K562 (cell line): Measurements from ENCODE around the gene SLC26A5. TPM values are rescaled to one million over a fixed set of nuclear protein-coding genes. Genes with fewer than 3 reads are reported as not detected.
A peak's percentile ranks its signal among the peaks of the same experiment; 100 is the strongest.

Experiments used
- BCL6 ChIP-seq: fragments of 250-450 bp; sonication (Bioruptor Pico); IDR thresholded peaks from 2 replicates; pipeline ENCODE4 v1.4.0; 2020
- CC2D1A ChIP-seq: fragments of 450-650 bp; IDR thresholded peaks from 2 replicates; pipeline ENCODE4 v1.6.1; 2017; ENCODE audit warnings: mild to moderate bottlenecking
- CHD4 ChIP-seq: fragments of 200-600 bp; sonication (generic); IDR thresholded peaks from 3 replicates; pipeline ENCODE4 v1.6.1; 2012; ENCODE audit warnings: low read depth, mild to moderate bottlenecking, mixed read lengths, low read length, inconsistent platforms; ENCODE audit not compliant: insufficient read depth, insufficient replicate concordance, poor library complexity, severe bottlenecking
- EP400 ChIP-seq: fragments of 450-650 bp; IDR thresholded peaks from 2 replicates; pipeline ENCODE4 v1.6.1; 2017; ENCODE audit warnings: antibody characterized with exemption, mild to moderate bottlenecking, moderate library complexity
- FOXK2 ChIP-seq, 2 experiments: fragments of 450-650 bp; IDR thresholded peaks in 1 of 2; conservative IDR thresholded peaks in 1 of 2; 2 replicates each; pipeline ENCODE4 v1.6.1; 2016; ENCODE audit warnings: low read depth in 2 of 2, mild to moderate bottlenecking in 1 of 2
- GABPB1 ChIP-seq: sonication (generic); formaldehyde crosslinking; IDR thresholded peaks from 2 replicates; pipeline ENCODE4 v1.8.0; 2022; ENCODE audit warnings: mild to moderate bottlenecking, missing genetic modification reagents
- HMGXB4 ChIP-seq: sonication (generic); formaldehyde crosslinking; IDR thresholded peaks from 2 replicates; pipeline ENCODE4 v1.8.1; 2023; ENCODE audit warnings: mild to moderate bottlenecking, missing genetic modification reagents
- KAT7 ChIP-seq: sonication (generic); formaldehyde crosslinking; IDR thresholded peaks from 2 replicates; pipeline ENCODE4 v1.8.0; 2022; ENCODE audit warnings: missing genetic modification reagents, mild to moderate bottlenecking, borderline replicate concordance
- KLF16 ChIP-seq: IDR thresholded peaks from 2 replicates; pipeline ENCODE4 v1.6.1; 2016; ENCODE audit warnings: antibody characterized with exemption
- NFXL1 ChIP-seq: fragments of 450-650 bp; formaldehyde crosslinking; IDR thresholded peaks from 2 replicates; pipeline ENCODE4 v1.4.0; 2021; ENCODE audit warnings: mild to moderate bottlenecking
- NR0B1 ChIP-seq: fragments of 450-650 bp; IDR thresholded peaks from one replicate; pipeline ENCODE4 v1.6.1; 2018; ENCODE audit warnings: mild to moderate bottlenecking, moderate library complexity; ENCODE audit not compliant: partially characterized antibody
- NR2C1 ChIP-seq, 2 experiments: fragments of 450-650 bp; IDR thresholded peaks; 2 replicates each; pipeline ENCODE4 v1.6.1; 2017; ENCODE audit warnings: mild to moderate bottlenecking in 2 of 2, antibody characterized with exemption in 1 of 2, inconsistent platforms in 1 of 2, missing compliant biosample characterization in 1 of 2, missing genetic modification characterization in 1 of 2
- RCOR1 ChIP-seq, 2 experiments: IDR thresholded peaks; 2 replicates each; pipeline ENCODE4 v1.6.1; 2012; ENCODE audit warnings: low read depth in 2 of 2, low read length in 2 of 2, borderline replicate concordance in 1 of 2, improper control_type of control experiment in 1 of 2
- RUNX1 ChIP-seq: sonication (generic); IDR thresholded peaks from 2 replicates; pipeline ENCODE4 v1.6.1; 2016; ENCODE audit warnings: antibody characterized with exemption, low read depth
- SMAD3 ChIP-seq: fragments of 450-650 bp; formaldehyde crosslinking; conservative IDR thresholded peaks from 2 replicates; pipeline ENCODE4 v1.4.0; 2020; ENCODE audit warnings: mild to moderate bottlenecking
- XRCC3 ChIP-seq: fragments of 450-650 bp; IDR thresholded peaks from 2 replicates; pipeline ENCODE4 v1.6.1; 2017; ENCODE audit warnings: mild to moderate bottlenecking, moderate library complexity
- ZC3H8 ChIP-seq: fragments of 450-650 bp; IDR thresholded peaks from 2 replicates; pipeline ENCODE4 v1.6.1; 2017
- ZNF57 ChIP-seq: fragments of 450-650 bp; formaldehyde crosslinking; IDR thresholded peaks from 2 replicates; pipeline ENCODE4 v1.4.0; 2020; ENCODE audit warnings: mild to moderate bottlenecking, moderate library complexity
- ZNF589 ChIP-seq: fragments of 200-800 bp; sonication (Bioruptor generic); IDR thresholded peaks from 2 replicates; pipeline ENCODE4 v1.6.1; 2016; ENCODE audit warnings: low read depth, missing genetic modification characterization, missing compliant biosample characterization
- ZNF668 ChIP-seq: fragments of 250-450 bp; sonication (Bioruptor Pico); IDR thresholded peaks from 2 replicates; pipeline ENCODE4 v1.8.0; 2022; ENCODE audit warnings: mild to moderate bottlenecking, inconsistent platforms
- polyA plus RNA-seq, 8 experiments: library from polyadenylated mRNA; depleted of rRNA in 4 of 8; stranded (reverse) in 5 of 8; unstranded in 3 of 8; fragments of >200 nt; fragmentation: Nextera tagmentation in 2 of 8; fragmentation: Illumina TruSeq in 1 of 8; extraction: Ambion mirVana in 2 of 8; extraction: Trizol in 1 of 8; gene quantifications; 2 replicates each; pipeline versions ENCODE4 v1.2.1 to v1.2.3, GENCODE V29; 2011 to 2014; ENCODE audit warnings: inconsistent platforms in 1 of 8, missing spikeins in 1 of 8
- total RNA-seq, 7 experiments: library from RNA; depleted of rRNA in 6 of 7; stranded (reverse); fragments of >200 nt in 6 of 7; fragmentation: Illumina TruSeq in 2 of 7; extraction: Trizol in 2 of 7; gene quantifications; 2 replicates each; pipeline versions ENCODE4 v1.2.1 to v1.2.3, GENCODE V29; 2011 to 2021; ENCODE audit warnings: low replicate concordance in 1 of 7
- TF ChIP-seq, protein P1 (sequence below): fragments of 450-650 bp; formaldehyde crosslinking; IDR thresholded peaks from 2 replicates; pipeline ENCODE4 v1.4.0; 2022; ENCODE audit warnings: mild to moderate bottlenecking, moderate library complexity
- TF ChIP-seq, protein P2 (sequence below): fragments of 150-350 bp; conservative IDR thresholded peaks from 2 replicates; pipeline ENCODE4 v1.6.1; 2014; ENCODE audit warnings: low read length

Gene SLC26A5
- total and polyA plus RNA-seq, 9 of the 15 experiments (the other 6 are each of a cell fraction or from before 2014, with no cell fraction given), result not detected

- no peak for TF ChIP-seq ZNF668
- TF ChIP-seq RUNX1, result no peak
- no peak for TF ChIP-seq NR0B1
- no peak for TF ChIP-seq ZNF589 (CRISPR knock-in tag)
- no peak for TF ChIP-seq ZNF57 (CRISPR knock-in tag)
- no peak for TF ChIP-seq KLF16
- TF ChIP-seq, protein P1, sequence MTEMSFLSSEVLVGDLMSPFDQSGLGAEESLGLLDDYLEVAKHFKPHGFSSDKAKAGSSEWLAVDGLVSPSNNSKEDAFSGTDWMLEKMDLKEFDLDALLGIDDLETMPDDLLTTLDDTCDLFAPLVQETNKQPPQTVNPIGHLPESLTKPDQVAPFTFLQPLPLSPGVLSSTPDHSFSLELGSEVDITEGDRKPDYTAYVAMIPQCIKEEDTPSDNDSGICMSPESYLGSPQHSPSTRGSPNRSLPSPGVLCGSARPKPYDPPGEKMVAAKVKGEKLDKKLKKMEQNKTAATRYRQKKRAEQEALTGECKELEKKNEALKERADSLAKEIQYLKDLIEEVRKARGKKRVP, result 0 out of 2 replicates have a peak, but pooled peaks have one; percentile 24
- TF ChIP-seq FOXK2 (conservative IDR thresholded peaks at IDR 0.05 in 1 of 2, IDR thresholded peaks at IDR 0.05 in 1 of 2; ENCODE audit: low read depth in 2 of 2), result peak; percentile 80
- TF ChIP-seq, protein P2, sequence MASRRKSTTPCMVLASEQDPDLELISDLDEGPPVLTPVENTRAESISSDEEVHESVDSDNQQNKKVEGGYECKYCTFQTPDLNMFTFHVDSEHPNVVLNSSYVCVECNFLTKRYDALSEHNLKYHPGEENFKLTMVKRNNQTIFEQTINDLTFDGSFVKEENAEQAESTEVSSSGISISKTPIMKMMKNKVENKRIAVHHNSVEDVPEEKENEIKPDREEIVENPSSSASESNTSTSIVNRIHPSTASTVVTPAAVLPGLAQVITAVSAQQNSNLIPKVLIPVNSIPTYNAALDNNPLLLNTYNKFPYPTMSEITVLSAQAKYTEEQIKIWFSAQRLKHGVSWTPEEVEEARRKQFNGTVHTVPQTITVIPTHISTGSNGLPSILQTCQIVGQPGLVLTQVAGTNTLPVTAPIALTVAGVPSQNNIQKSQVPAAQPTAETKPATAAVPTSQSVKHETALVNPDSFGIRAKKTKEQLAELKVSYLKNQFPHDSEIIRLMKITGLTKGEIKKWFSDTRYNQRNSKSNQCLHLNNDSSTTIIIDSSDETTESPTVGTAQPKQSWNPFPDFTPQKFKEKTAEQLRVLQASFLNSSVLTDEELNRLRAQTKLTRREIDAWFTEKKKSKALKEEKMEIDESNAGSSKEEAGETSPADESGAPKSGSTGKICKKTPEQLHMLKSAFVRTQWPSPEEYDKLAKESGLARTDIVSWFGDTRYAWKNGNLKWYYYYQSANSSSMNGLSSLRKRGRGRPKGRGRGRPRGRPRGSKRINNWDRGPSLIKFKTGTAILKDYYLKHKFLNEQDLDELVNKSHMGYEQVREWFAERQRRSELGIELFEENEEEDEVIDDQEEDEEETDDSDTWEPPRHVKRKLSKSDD, result no peak
- TF ChIP-seq NR2C1 (IDR thresholded peaks at IDR 0.05), result peak; percentile 91
- TF ChIP-seq NR2C1 (tag; IDR thresholded peaks at IDR 0.05), result peak; percentile 93
- TF ChIP-seq RCOR1 (IDR thresholded peaks at IDR 0.05; ENCODE audit: borderline replicate concordance in 1 of 2, low read depth in 2 of 2, low read length in 2 of 2), result peak in 1 of 2 experiments; percentile 61; a peak in 1 of 4 replicates
- no peak for TF ChIP-seq BCL6
- TF ChIP-seq ZC3H8, result no peak
- TF ChIP-seq EP400, result peak; percentile 92
- TF ChIP-seq NFXL1 (CRISPR knock-in tag), result no peak
- peak; percentile 69; the same call in 1 of the 2 replicates for TF ChIP-seq HMGXB4
- no peak for TF ChIP-seq XRCC3
- peak; percentile 98 for TF ChIP-seq GABPB1
- TF ChIP-seq SMAD3 (CRISPR knock-in tag), result 0 out of 2 replicates have a peak, but pooled peaks have one; percentile 8
- TF ChIP-seq CC2D1A, result no peak
- TF ChIP-seq KAT7, result no peak
- TF ChIP-seq CHD4, result no peak
Measured at GRCh38 chr7:103347507-103348267, 98.3 kb downstream of the SLC26A5 start, which contains the start of gene PSMC2 (continued).
